Progenitor cell of endocrine pancreas (in vitro differentiated cells): Measurements from ENCODE around the gene TOPBP1. TPM values are rescaled to one million over a fixed set of nuclear protein-coding genes. Genes with fewer than 3 reads are reported as not detected.

ENCODE experiments used
- DNase-seq: peaks from one replicate; pipeline ENCODE4 v3.0.0; 2021; ENCODE audit warnings: low spot score; ENCODE audit not compliant: unreplicated experiment
- H3K27ac Mint-ChIP-seq: 2 replicates; pipeline ENCODE4 v1.8.0; 2021; ENCODE audit warnings: mild to moderate bottlenecking, moderate library complexity, mixed read lengths
- H3K27me3 Mint-ChIP-seq: 2 replicates; pipeline ENCODE4 v1.8.0; 2021; ENCODE audit warnings: mixed read lengths
- H3K36me3 Mint-ChIP-seq: 2 replicates; pipeline ENCODE4 v1.8.0; 2022; ENCODE audit warnings: mixed read lengths; ENCODE audit not compliant: insufficient read depth
- H3K4me1 Mint-ChIP-seq: 2 replicates; pipeline ENCODE4 v1.8.0; 2021; ENCODE audit warnings: low read depth, mixed read lengths
- H3K4me3 Mint-ChIP-seq: 2 replicates; pipeline ENCODE4 v1.8.0; 2021; ENCODE audit warnings: low read depth, mild to moderate bottlenecking, moderate library complexity, mixed read lengths
- H3K9me3 Mint-ChIP-seq: 2 replicates; pipeline ENCODE4 v1.8.0; 2021; ENCODE audit warnings: low read depth, mixed read lengths
- CTCF ChIP-seq: fragments of 200-600 bp; sonication (generic); IDR thresholded peaks from one replicate; pipeline ENCODE4 v1.5.0; 2021; ENCODE audit warnings: antibody characterized with exemption, mild to moderate bottlenecking; ENCODE audit not compliant: unreplicated experiment
- total RNA-seq: library from RNA; stranded (reverse); gene quantifications from 2 replicates; pipeline ENCODE4 v1.2.1, GENCODE V29; 2021

Gene TOPBP1
- total RNA-seq, 1 donor from 2014 or later = 51.8 TPM

- H3K9me3 Mint-ChIP-seq = no peaks in the 10 kb centered on the region
- H3K4me1 Mint-ChIP-seq = peaks cover 15% of the 10 kb centered on the region
- no peak for TF ChIP-seq CTCF
- peaks cover 4% of the 10 kb centered on the region for H3K36me3 Mint-ChIP-seq
- H3K4me3 Mint-ChIP-seq = no peak overlapping the region
- H3K27me3 Mint-ChIP-seq = no peaks in the 10 kb centered on the region
- no peak overlapping the region for H3K27ac Mint-ChIP-seq
- DNase-seq = no peak
Observed at GRCh38 chr3:133570937-133571320, 90.8 kb downstream of the TOPBP1 start.

DNA sequence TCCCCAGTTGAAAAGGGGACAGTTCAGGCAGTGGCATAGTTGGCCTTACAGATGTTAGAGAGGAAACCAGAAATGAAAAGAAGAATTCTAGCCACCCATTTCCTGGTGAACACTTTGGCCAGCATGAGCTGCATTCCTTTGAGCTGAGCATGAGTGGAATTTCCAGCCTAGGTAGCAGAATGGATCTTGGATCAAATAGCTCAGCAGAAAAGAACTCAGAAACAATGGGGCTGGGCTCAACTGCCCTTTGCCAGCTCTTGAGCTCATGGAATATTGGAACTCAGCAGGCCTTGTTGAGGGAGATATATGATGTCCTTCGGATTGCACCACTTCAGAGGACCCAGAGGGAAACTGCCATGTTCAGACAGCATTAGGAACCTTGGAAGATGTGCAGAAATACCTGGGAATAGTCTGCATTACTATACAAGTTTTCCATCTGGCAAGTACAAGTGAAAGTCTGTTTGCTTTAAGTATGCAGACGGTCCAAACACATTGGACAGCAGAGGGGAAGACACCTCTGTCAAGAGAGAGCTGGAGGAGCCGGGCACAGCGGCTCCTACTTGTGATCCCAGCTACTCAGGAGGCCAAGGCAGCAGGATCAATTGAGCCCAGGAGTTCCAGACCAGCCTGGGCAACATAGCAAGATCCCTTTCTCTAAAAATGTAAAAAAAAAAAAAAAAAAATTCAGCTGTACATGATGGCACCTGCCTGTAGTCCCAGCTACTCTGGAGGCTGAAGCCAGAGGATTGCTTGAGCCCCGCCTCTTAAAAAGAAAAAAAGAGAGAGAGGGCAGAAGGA is 91.4 kb downstream of the TOPBP1 start:
- Mint-ChIP-seq H3K4me3 (no peak overlapping the region), H3K27ac (peak overlapping the region; percentile 94), H3K36me3 (peaks cover 1% of the 10 kb centered on the region), H3K27me3 (no peaks in the 10 kb centered on the region), H3K4me1 (peaks cover 11% of the 10 kb centered on the region), H3K9me3 (no peaks in the 10 kb centered on the region)
- no peak for TF ChIP-seq CTCF
- DNase-seq = no peak

DNA sequence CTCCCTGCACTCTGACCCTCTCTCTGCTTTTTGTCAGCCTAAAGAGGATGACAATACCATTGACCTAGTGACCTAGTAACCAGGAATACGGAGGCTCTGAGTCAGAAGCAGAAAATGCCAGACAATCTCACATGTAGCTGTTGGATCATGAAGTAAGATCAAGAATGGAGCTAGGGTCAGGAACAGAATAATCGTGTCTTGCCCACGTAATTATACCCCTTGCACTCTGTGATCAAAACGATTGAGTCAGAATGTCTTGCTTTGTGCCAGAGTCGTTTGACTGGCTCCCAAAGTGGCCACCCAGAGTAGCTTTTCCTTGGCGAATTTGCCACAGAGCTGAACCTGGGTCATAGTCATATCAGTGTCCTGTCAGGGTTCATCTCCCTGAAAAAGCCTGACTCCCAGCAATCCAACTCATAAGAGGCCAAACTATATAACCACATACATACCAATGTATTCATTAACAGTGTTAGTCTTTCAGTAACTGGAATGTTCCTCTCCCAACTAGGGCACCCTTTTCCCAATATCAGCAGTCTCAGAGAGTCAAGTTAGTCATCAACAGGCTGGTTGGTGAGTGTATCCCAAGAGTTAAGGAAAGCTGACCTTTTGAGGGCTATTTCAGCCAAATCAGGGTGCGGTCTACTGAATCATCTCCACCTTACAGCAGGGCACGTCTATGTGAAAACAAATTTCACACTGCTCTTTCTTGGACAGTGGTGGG is 93.3 kb downstream of the TOPBP1 start:
- H3K4me1 Mint-ChIP-seq = peaks cover 16% of the 10 kb centered on the region
- H3K27ac Mint-ChIP-seq = peak overlapping the region; percentile 45
- H3K4me3 Mint-ChIP-seq = no peak overlapping the region
- H3K27me3 Mint-ChIP-seq = no peaks in the 10 kb centered on the region
- H3K9me3 Mint-ChIP-seq = no peaks in the 10 kb centered on the region
- DNase-seq = no peak
- TF ChIP-seq CTCF = no peak
- H3K36me3 Mint-ChIP-seq = no peaks in the 10 kb centered on the region

GRCh38 chr3:133563816-133564215 is 97.9 kb downstream of the TOPBP1 start:
- peaks cover 15% of the 10 kb centered on the region for H3K4me1 Mint-ChIP-seq
- no peak for DNase-seq
- H3K9me3 Mint-ChIP-seq = peaks cover under 1% of the 10 kb centered on the region
- H3K27ac Mint-ChIP-seq = no peak overlapping the region
- no peak overlapping the region for H3K4me3 Mint-ChIP-seq
- no peaks in the 10 kb centered on the region for H3K27me3 Mint-ChIP-seq
- H3K36me3 Mint-ChIP-seq = no peaks in the 10 kb centered on the region
- no peak for TF ChIP-seq CTCF

GRCh38 chr3:133563186-133563591 is 98.6 kb downstream of the TOPBP1 start:
- Mint-ChIP-seq H3K4me3 (no peak overlapping the region), H3K9me3 (peaks cover 3% of the 10 kb centered on the region), H3K27ac (no peak overlapping the region), H3K4me1 (peaks cover 15% of the 10 kb centered on the region), H3K27me3 (no peaks in the 10 kb centered on the region), H3K36me3 (no peaks in the 10 kb centered on the region)
- no peak for TF ChIP-seq CTCF
- no peak for DNase-seq
